PC-9 (cell line): ENCODE data around the gene FBLN2.

Experiments used
- EZH2 ChIP-seq: fragments of 200-600 bp; sonication (generic); IDR thresholded peaks from 2 replicates; pipeline ENCODE4 v1.8.0; 2017; ENCODE audit warnings: antibody characterized with exemption, low read depth
- TF ChIP-seq, protein P1 (sequence below): fragments of 200-600 bp; sonication (generic); conservative IDR thresholded peaks from 2 replicates; pipeline ENCODE4 v1.6.1; 2017; ENCODE audit warnings: mixed run types, antibody characterized with exemption, mild to moderate bottlenecking, moderate library complexity

- TF ChIP-seq, protein P1, sequence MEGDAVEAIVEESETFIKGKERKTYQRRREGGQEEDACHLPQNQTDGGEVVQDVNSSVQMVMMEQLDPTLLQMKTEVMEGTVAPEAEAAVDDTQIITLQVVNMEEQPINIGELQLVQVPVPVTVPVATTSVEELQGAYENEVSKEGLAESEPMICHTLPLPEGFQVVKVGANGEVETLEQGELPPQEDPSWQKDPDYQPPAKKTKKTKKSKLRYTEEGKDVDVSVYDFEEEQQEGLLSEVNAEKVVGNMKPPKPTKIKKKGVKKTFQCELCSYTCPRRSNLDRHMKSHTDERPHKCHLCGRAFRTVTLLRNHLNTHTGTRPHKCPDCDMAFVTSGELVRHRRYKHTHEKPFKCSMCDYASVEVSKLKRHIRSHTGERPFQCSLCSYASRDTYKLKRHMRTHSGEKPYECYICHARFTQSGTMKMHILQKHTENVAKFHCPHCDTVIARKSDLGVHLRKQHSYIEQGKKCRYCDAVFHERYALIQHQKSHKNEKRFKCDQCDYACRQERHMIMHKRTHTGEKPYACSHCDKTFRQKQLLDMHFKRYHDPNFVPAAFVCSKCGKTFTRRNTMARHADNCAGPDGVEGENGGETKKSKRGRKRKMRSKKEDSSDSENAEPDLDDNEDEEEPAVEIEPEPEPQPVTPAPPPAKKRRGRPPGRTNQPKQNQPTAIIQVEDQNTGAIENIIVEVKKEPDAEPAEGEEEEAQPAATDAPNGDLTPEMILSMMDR: no peak
- no peak for TF ChIP-seq EZH2
These were observed 20.3 kb downstream of the FBLN2 start for GRCh38 chr3:13569201-13569600.
